NB4 (cell line): ENCODE data around the gene TFPI.

ENCODE experiments used
- DNase-seq: peaks from one replicate; pipeline ENCODE4 v3.0.0; 2010; ENCODE audit warnings: low read depth
- H3K4me3 ChIP-seq: one replicate; pipeline ENCODE4 v1.5.1; 2011; ENCODE audit warnings: mild to moderate bottlenecking, low read depth, low read length, moderate library complexity
- MYC ChIP-seq: IDR thresholded peaks from 2 replicates; pipeline ENCODE4 v1.6.1; 2011; ENCODE audit warnings: low read depth, low read length
- POLR2A ChIP-seq: IDR thresholded peaks from 2 replicates; pipeline ENCODE4 v1.6.1; 2011; ENCODE audit warnings: mild to moderate bottlenecking; ENCODE audit not compliant: insufficient read length; ENCODE audit errors: extremely low read depth
- TF ChIP-seq, protein P1 (sequence below): IDR thresholded peaks from 2 replicates; pipeline ENCODE4 v1.6.1; 2011; ENCODE audit warnings: low read depth, low read length
- TF ChIP-seq, protein P2 (sequence below): IDR thresholded peaks from one replicate; pipeline ENCODE4 v1.5.1; 2012; ENCODE audit warnings: low read depth, low read length

Gene TFPI

DNA sequence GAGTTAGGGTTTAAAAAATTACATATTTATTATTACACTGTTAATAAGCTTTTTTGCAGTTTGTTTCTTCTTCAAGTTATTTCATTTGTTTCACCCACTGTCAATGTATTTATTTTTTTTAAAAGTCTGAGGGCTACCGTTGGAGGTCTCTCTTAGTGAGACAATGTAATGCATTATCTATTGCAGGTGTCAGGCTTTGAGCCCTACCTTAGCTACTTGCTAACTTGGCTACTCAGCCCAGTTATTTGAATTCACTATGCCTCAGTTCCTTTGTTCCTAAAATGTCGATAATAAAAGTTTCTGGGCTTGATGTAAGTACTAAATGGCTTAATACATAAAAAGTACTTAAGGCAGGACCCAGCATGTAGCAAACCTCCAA lies 458 bp upstream of the TFPI start:
- no peak overlapping the region for H3K4me3 ChIP-seq
- TF ChIP-seq MYC, result no peak
- TF ChIP-seq POLR2A, result no peak
- TF ChIP-seq, protein P1, sequence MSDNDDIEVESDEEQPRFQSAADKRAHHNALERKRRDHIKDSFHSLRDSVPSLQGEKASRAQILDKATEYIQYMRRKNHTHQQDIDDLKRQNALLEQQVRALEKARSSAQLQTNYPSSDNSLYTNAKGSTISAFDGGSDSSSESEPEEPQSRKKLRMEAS, result no peak
- TF ChIP-seq, protein P2, sequence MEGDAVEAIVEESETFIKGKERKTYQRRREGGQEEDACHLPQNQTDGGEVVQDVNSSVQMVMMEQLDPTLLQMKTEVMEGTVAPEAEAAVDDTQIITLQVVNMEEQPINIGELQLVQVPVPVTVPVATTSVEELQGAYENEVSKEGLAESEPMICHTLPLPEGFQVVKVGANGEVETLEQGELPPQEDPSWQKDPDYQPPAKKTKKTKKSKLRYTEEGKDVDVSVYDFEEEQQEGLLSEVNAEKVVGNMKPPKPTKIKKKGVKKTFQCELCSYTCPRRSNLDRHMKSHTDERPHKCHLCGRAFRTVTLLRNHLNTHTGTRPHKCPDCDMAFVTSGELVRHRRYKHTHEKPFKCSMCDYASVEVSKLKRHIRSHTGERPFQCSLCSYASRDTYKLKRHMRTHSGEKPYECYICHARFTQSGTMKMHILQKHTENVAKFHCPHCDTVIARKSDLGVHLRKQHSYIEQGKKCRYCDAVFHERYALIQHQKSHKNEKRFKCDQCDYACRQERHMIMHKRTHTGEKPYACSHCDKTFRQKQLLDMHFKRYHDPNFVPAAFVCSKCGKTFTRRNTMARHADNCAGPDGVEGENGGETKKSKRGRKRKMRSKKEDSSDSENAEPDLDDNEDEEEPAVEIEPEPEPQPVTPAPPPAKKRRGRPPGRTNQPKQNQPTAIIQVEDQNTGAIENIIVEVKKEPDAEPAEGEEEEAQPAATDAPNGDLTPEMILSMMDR, result no peak
- no peak for DNase-seq

DNA sequence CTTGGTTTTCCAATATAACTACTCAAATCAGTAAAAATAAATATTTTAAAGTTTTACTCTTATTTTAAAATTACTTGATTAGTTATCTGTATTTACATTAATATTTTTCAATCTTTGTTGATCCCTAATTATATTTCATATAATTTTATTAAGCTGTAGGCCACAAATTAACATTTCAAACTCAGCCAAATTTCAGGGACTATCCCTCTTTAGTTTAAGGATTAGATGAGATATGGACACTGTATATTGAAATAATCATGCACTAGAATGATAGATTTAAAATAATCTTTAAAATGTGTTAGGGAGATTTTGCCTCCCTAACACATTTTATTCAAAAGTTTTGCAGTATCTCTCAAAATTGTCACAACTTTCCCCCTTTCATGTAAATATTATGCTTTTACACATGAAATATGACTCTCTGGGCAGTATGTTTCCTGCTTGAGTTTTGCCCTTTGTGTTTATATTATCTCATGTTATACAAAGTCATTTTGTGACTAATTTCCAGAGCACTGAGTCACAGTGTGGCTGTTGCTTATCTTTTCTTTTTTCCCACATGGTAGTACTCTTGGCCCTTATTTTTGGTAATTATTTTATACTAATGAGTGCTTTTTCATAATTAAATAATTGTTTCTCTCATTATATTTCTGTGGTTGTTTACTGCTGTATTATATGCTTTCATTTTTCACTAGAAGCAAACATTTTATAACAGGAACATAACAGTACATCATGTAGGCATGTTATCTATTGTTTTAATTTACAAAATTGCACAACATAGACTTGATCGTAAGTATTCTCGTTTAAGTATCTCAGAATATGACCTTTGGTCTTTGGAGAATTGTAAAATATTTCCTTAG lies 1.2 kb downstream of the TFPI start:
- DNase-seq, result no peak
- H3K4me3 ChIP-seq, result no peak overlapping the region
- TF ChIP-seq, protein P2, result no peak
- no peak for TF ChIP-seq POLR2A
- TF ChIP-seq, protein P1, result no peak

DNA sequence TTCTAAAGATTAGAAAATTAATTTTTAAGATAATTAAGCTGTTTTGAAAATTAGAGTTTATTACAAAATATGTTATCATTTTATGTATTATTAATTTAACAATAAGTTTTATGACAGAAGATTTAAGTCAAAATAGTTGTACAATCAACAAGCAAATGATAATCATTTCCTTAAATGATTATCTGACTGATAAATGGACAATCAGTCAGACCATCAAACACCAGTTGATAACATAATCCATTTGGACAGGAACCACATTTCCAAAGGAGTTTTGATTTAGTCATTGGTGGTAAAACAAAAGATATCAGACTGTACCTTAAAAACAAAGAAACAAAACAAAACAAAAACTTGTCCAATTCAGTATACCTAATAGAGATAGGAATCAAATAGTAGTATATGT lies 1.9 kb downstream of the TFPI start:
- TF ChIP-seq POLR2A, result no peak
- TF ChIP-seq, protein P1, result no peak
- DNase-seq, result no peak
- H3K4me3 ChIP-seq, result no peak overlapping the region

DNA sequence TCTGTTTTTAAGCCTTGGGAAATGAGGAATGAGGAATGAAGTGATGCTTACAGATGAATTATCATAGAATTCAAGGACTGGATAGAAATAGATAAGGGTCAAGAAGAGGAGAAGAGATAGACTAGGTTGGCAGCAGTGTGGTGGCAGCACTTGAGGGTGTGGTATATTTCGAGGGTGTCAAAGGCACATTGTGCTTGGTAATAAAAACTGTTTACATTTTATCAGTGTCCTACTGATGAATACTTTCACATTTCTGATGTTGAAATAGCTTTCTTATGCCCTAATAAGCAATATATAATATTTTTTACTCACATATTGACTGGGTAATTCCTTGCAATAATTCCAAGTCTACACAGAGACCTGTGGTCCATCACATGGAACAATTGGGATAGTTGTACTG lies 3.4 kb downstream of the TFPI start:
- TF ChIP-seq MYC (no peak), POLR2A (no peak)
- TF ChIP-seq, protein P1, result no peak
- TF ChIP-seq, protein P2, result no peak
- no peak overlapping the region for H3K4me3 ChIP-seq
- no peak for DNase-seq

DNA sequence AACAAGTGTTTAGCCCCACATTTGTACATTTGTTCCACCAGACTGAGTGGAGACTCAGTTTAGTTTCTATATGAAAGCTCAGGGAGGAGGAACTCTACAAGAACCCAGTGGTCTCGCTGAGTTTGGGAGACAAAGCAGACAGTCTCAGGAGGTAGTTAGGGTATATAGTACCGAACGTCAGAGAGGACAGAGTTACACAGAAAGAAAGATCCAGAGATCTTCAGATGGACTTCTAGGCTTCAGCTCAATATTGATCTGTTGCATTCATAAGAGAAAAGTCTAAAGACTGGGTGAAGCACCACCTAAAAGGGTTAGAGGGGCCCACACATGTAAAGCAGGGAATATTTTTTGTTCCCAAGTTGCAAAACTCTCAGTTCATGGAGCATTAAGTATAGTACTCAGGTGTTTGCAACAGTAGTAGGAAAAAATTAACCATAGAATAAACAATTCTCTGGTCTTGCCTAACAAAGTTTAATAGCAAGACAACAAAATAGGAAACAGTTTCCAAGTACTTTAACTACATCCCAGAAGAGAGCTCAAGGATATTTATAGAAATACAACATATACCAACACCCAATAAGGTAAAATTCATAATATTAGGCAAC lies 4.2 kb downstream of the TFPI start:
- no peak overlapping the region for H3K4me3 ChIP-seq
- no peak for TF ChIP-seq POLR2A
- no peak for TF ChIP-seq MYC

DNA sequence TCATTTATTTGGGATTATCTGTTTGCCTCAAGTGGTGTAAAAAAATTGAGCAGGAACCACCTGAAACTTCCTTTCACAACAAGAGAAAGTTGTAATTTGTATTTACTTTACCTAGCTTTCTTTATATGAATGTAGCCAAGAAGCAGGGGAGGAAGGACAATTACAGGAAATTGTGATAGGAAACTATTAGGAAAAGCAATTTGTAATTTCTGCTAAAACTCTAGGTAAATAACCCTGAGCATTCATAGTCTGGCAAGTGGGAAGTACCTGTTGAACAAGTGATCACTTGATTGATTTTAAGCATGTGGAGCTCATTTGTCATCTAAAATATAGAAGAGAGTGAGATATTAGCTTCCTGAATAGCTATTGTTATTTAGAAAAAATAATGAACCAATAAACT lies 5.0 kb downstream of the TFPI start:
- no peak overlapping the region for H3K4me3 ChIP-seq
- no peak for DNase-seq
- TF ChIP-seq MYC (no peak), POLR2A (no peak)
- TF ChIP-seq, protein P1, result no peak
- TF ChIP-seq, protein P2, result no peak

More for the DNA sequence above, 4.2 kb downstream of the TFPI start:
- DNase-seq, result no peak

DNA sequence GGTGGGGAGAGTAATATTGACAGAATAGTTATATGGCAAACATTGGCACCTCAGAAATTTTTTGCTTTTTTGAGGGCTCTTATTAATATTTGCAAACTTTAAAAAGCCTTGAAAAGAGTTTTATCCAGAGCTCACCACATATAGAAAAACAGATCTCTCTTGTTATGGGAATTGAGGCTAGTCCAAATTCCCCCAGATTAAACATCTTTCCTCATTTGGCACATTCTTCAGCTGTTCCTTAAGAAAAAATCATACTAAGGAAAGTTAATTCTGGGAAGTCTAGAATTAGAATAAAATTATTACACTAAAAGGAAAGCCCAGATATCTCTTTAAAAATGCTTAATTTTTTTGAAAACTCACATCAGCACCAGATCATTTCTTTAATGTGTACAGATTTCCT lies 5.6 kb downstream of the TFPI start:
- no peak overlapping the region for H3K4me3 ChIP-seq
- TF ChIP-seq, protein P1, result no peak
- TF ChIP-seq POLR2A, result no peak
- TF ChIP-seq, protein P2, result no peak
- no peak for TF ChIP-seq MYC
- no peak for DNase-seq
